HepG2 (cell line): ENCODE results near the gene CIAPIN1.
"Not testable (repeated sequence)": the region's sequence is repeated elsewhere in the genome, so short reads cannot be mapped to it uniquely, and the experiment has no call there.

Experiments used
- CTCF ChIP-seq: sonication (generic); formaldehyde crosslinking; IDR thresholded peaks from 2 replicates; pipeline ENCODE4 v1.5.0; 2020; ENCODE audit warnings: mild to moderate bottlenecking, missing genetic modification reagents, moderate library complexity
- HMGXB4 ChIP-seq, 2 experiments: sonication (generic) in 1 of 2; formaldehyde crosslinking in 1 of 2; IDR thresholded peaks; 2 replicates each; pipeline versions ENCODE4 v1.4.0 to v1.6.1; 2018 to 2020; ENCODE audit warnings: missing genetic modification reagents in 2 of 2, borderline replicate concordance in 1 of 2, low read depth in 1 of 2, mild to moderate bottlenecking in 1 of 2, missing biosample characterization in 1 of 2
- ISL2 ChIP-seq: sonication (generic); formaldehyde crosslinking; IDR thresholded peaks from 2 replicates; pipeline ENCODE4 v1.5.0; 2020; ENCODE audit warnings: missing genetic modification reagents
- KAT7 ChIP-seq: IDR thresholded peaks from 2 replicates; pipeline ENCODE4 v1.6.1; 2018; ENCODE audit warnings: borderline replicate concordance, missing compliant biosample characterization
- MXD3 ChIP-seq: IDR thresholded peaks from 2 replicates; pipeline ENCODE4 v1.6.1; 2016; ENCODE audit warnings: mild to moderate bottlenecking, missing biosample characterization, missing genetic modification reagents
- MYNN ChIP-seq: sonication (generic); formaldehyde crosslinking; IDR thresholded peaks from 2 replicates; pipeline ENCODE4 v1.4.0; 2020; ENCODE audit warnings: mild to moderate bottlenecking, low read depth, missing genetic modification reagents
- POLR2AphosphoS5 ChIP-seq: IDR thresholded peaks from 2 replicates; pipeline ENCODE4 v1.6.1; 2012; ENCODE audit warnings: low read depth, low read length
- REPIN1 ChIP-seq: sonication (generic); formaldehyde crosslinking; IDR thresholded peaks from 2 replicates; pipeline ENCODE4 v1.8.0; 2022; ENCODE audit warnings: missing genetic modification reagents, low read depth, mild to moderate bottlenecking, borderline replicate concordance
- ZNF280D ChIP-seq: sonication (generic); formaldehyde crosslinking; IDR thresholded peaks from 2 replicates; pipeline ENCODE4 v1.5.1; 2020; ENCODE audit warnings: mild to moderate bottlenecking, missing genetic modification reagents
- ZNF746 ChIP-seq: sonication (generic); formaldehyde crosslinking; IDR thresholded peaks from 2 replicates; pipeline ENCODE4 v1.8.0; 2022; ENCODE audit warnings: mild to moderate bottlenecking, missing genetic modification reagents

GRCh38 chr16:57439947-57440346, 7.2 kb downstream of the CIAPIN1 start:
- TF ChIP-seq MXD3 (CRISPR knock-in tag); KAT7 (CRISPR knock-in tag); ISL2 (CRISPR knock-in tag); MYNN (CRISPR knock-in tag); ZNF746; CTCF (CRISPR knock-in tag); POLR2AphosphoS5; ZNF280D (CRISPR knock-in tag); HMGXB4 (CRISPR knock-in tag; IDR thresholded peaks at IDR 0.05; ENCODE audit: borderline replicate concordance in 1 of 2, low read depth in 1 of 2); REPIN1 (CRISPR knock-in tag): not testable (repeated sequence)
